Measurements from ENCODE around the gene PNO1. TPM values are rescaled to one million over a fixed set of nuclear protein-coding genes. Genes with fewer than 3 reads are reported as not detected.

PNO1 gene
- total and polyA plus RNA-seq, 10 of the 15 experiments (the other 5 are each of a cell fraction or from before 2014, with no cell fraction given) = 9.7 to 60.2 (median 30.3) TPM

DNA sequence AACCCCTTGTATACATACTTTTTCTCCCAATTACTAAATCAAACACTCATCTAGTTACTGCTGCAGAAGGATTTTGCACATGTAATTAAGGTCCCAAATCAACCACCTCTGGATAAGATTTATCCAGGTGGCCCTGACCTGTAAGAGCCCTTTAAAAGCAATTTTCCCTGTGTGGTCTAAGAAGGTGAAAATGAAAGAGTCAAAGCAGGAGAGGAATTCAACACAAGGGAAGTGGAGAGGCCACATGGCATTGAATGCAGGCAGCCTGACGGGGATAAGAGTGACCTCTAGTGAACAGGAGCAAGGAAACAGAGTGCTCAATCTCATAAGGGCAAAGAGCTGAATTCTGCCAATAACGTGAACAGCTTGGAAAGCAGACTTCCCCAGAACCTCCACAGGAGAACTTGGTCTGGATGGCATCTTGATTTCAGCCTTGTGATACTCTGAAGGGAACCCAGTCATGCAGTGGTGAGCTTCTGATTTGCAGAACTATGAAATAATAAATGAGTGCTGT lies 67.5 kb downstream of the PNO1 start (continued):
- TF ChIP-seq, protein P1, sequence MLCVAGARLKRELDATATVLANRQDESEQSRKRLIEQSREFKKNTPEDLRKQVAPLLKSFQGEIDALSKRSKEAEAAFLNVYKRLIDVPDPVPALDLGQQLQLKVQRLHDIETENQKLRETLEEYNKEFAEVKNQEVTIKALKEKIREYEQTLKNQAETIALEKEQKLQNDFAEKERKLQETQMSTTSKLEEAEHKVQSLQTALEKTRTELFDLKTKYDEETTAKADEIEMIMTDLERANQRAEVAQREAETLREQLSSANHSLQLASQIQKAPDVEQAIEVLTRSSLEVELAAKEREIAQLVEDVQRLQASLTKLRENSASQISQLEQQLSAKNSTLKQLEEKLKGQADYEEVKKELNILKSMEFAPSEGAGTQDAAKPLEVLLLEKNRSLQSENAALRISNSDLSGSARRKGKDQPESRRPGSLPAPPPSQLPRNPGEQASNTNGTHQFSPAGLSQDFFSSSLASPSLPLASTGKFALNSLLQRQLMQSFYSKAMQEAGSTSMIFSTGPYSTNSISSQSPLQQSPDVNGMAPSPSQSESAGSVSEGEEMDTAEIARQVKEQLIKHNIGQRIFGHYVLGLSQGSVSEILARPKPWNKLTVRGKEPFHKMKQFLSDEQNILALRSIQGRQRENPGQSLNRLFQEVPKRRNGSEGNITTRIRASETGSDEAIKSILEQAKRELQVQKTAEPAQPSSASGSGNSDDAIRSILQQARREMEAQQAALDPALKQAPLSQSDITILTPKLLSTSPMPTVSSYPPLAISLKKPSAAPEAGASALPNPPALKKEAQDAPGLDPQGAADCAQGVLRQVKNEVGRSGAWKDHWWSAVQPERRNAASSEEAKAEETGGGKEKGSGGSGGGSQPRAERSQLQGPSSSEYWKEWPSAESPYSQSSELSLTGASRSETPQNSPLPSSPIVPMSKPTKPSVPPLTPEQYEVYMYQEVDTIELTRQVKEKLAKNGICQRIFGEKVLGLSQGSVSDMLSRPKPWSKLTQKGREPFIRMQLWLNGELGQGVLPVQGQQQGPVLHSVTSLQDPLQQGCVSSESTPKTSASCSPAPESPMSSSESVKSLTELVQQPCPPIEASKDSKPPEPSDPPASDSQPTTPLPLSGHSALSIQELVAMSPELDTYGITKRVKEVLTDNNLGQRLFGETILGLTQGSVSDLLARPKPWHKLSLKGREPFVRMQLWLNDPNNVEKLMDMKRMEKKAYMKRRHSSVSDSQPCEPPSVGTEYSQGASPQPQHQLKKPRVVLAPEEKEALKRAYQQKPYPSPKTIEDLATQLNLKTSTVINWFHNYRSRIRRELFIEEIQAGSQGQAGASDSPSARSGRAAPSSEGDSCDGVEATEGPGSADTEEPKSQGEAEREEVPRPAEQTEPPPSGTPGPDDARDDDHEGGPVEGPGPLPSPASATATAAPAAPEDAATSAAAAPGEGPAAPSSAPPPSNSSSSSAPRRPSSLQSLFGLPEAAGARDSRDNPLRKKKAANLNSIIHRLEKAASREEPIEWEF (IDR thresholded peaks at IDR 0.05; ENCODE audit: insufficient replicate concordance, low read depth, low read length) = no peak
- no peak for TF ChIP-seq BHLHE40 (IDR thresholded peaks at IDR 0.05; ENCODE audit: borderline replicate concordance in 1 of 2, low read depth in 2 of 2, low read length in 1 of 2)
- TF ChIP-seq ESRRA (IDR thresholded peaks at IDR 0.05; ENCODE audit: low read length) = no peak
- no peak for TF ChIP-seq TCF7 (IDR thresholded peaks at IDR 0.05; ENCODE audit: borderline replicate concordance)
- no peak for TF ChIP-seq TBL1XR1 (IDR thresholded peaks at IDR 0.05; ENCODE audit: low read depth, low read length)
- TF ChIP-seq IKZF1 (conservative IDR thresholded peaks at IDR 0.05) = no peak; the same call in 1 of the 2 replicates
- TF ChIP-seq, protein P2, sequence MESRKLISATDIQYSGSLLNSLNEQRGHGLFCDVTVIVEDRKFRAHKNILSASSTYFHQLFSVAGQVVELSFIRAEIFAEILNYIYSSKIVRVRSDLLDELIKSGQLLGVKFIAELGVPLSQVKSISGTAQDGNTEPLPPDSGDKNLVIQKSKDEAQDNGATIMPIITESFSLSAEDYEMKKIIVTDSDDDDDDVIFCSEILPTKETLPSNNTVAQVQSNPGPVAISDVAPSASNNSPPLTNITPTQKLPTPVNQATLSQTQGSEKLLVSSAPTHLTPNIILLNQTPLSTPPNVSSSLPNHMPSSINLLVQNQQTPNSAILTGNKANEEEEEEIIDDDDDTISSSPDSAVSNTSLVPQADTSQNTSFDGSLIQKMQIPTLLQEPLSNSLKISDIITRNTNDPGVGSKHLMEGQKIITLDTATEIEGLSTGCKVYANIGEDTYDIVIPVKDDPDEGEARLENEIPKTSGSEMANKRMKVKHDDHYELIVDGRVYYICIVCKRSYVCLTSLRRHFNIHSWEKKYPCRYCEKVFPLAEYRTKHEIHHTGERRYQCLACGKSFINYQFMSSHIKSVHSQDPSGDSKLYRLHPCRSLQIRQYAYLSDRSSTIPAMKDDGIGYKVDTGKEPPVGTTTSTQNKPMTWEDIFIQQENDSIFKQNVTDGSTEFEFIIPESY (IDR thresholded peaks at IDR 0.05) = no peak
- TF ChIP-seq EED (IDR thresholded peaks at IDR 0.05; ENCODE audit: low read depth) = peak; percentile 45; the same call in 1 of the 2 replicates
- no peak for TF ChIP-seq ZZZ3 (IDR thresholded peaks at IDR 0.05; ENCODE audit: control insufficient read depth, insufficient read length, low read depth)
- TF ChIP-seq CHD4 (IDR thresholded peaks at IDR 0.05) = no peak
- peak; percentile 71 for TF ChIP-seq RAD21 (IDR thresholded peaks at IDR 0.05; ENCODE audit: insufficient read depth, low read depth, low read length)
- no peak for TF ChIP-seq CREM (IDR thresholded peaks at IDR 0.05; ENCODE audit: low read depth)
- TF ChIP-seq MEF2B (IDR thresholded peaks at IDR 0.05; ENCODE audit: partially characterized antibody, poor library complexity, severe bottlenecking) = no peak
- no peak for TF ChIP-seq HCFC1 (IDR thresholded peaks at IDR 0.05; ENCODE audit: low read length)
- 0 out of 2 replicates have a peak, but pooled peaks have one; percentile 7 for TF ChIP-seq MEF2A (IDR thresholded peaks at IDR 0.05; ENCODE audit: insufficient read depth, low read depth, low read length)
- TF ChIP-seq EZH2 (IDR thresholded peaks at IDR 0.05; ENCODE audit: borderline replicate concordance, control insufficient read depth, low read depth, low read length) = no peak
- no peak for TF ChIP-seq FOXK2 (IDR thresholded peaks at IDR 0.05)
- TF ChIP-seq NFXL1 (IDR thresholded peaks at IDR 0.05; ENCODE audit: borderline replicate concordance) = no peak
- TF ChIP-seq, protein P3, sequence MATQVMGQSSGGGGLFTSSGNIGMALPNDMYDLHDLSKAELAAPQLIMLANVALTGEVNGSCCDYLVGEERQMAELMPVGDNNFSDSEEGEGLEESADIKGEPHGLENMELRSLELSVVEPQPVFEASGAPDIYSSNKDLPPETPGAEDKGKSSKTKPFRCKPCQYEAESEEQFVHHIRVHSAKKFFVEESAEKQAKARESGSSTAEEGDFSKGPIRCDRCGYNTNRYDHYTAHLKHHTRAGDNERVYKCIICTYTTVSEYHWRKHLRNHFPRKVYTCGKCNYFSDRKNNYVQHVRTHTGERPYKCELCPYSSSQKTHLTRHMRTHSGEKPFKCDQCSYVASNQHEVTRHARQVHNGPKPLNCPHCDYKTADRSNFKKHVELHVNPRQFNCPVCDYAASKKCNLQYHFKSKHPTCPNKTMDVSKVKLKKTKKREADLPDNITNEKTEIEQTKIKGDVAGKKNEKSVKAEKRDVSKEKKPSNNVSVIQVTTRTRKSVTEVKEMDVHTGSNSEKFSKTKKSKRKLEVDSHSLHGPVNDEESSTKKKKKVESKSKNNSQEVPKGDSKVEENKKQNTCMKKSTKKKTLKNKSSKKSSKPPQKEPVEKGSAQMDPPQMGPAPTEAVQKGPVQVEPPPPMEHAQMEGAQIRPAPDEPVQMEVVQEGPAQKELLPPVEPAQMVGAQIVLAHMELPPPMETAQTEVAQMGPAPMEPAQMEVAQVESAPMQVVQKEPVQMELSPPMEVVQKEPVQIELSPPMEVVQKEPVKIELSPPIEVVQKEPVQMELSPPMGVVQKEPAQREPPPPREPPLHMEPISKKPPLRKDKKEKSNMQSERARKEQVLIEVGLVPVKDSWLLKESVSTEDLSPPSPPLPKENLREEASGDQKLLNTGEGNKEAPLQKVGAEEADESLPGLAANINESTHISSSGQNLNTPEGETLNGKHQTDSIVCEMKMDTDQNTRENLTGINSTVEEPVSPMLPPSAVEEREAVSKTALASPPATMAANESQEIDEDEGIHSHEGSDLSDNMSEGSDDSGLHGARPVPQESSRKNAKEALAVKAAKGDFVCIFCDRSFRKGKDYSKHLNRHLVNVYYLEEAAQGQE (IDR thresholded peaks at IDR 0.05; ENCODE audit: low read depth, low read length) = no peak
- no peak for TF ChIP-seq SP1 (IDR thresholded peaks at IDR 0.05; ENCODE audit: low read depth, low read length)

Data from GM12878 (cell line).